ENCODE results near the gene RNF144B.

GRCh38 chr6:18360188-18360587, 27.0 kb upstream of the RNF144B start:
- TF ChIP-seq CTCF (IDR thresholded peaks at IDR 0.05) (no peak), POLR2AphosphoS5 (IDR thresholded peaks at IDR 0.05) (no peak), POLR2A (IDR thresholded peaks at IDR 0.05) (no peak)
